D721Med (cell line): ENCODE data around the gene LHFPL2.
"Not testable (repeated sequence)": the region's sequence is repeated elsewhere in the genome, so short reads cannot be mapped to it uniquely, and the experiment has no call there.

Experiments
- DNase-seq: peaks from one replicate; pipeline ENCODE4 v3.0.0; 2011; ENCODE audit warnings: low spot score; ENCODE audit not compliant: insufficient read length
- FAIRE-seq: peaks from 2 replicates; lab custom pipeline; 2011; peaks lifted over from hg19 to GRCh38; lab: Jason Lieb, UNC
- TF ChIP-seq, protein P1 (sequence below): IDR thresholded peaks from 2 replicates; pipeline ENCODE4 v1.5.1; 2012; ENCODE audit warnings: mild to moderate bottlenecking, control low read depth; ENCODE audit not compliant: insufficient read depth; ENCODE audit errors: missing control alignments

Gene LHFPL2, protein sequence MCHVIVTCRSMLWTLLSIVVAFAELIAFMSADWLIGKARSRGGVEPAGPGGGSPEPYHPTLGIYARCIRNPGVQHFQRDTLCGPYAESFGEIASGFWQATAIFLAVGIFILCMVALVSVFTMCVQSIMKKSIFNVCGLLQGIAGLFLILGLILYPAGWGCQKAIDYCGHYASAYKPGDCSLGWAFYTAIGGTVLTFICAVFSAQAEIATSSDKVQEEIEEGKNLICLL

DNA sequence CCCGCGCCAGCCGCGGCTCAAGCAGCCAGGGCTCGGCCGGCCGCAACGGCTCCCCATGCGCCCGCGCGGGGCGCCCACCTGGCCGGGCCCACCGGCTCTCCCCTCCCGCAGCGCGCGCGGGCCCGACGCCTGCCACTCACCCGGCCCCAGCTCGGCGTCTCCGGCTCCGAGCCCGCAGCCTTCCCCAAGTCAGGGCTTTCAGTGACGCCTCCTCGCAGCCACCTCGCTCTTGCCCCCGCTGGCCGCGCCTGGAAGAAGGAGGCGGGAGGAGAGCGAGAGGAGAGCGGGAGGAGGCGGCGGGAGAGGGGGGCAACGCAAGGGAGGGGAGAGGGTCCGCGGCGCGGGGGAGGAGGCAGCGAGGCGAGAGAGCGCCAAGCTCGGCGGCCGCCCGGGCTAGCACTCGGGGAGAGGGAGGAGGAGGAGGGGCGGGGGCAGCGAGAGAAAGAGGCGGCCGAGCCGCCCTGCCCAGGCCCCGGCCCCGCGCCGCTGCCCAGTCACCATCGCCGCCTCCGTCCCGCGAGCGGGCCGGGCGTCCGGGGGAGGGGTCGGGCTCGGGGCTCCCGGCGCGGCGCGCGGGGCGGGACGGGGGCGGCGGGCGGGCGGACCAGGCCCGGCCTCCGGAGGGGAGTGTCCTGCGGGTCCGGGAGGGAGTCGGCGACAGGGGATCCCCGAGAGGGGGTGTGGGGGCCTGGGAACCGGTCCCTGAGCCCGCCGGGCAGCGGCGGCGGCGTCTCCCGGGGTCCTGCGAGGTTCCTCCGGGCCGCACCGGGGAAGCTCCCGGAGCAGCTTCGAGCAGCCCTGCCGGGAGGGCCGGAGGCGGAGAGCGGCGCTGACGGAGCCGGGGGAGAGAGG lies at the start of gene LHFPL2:
LHFPL2 (minus strand) TSS at position 414 of the 852 bp plus-strand sequence. CDS start 138,559 bp downstream, outside the sequence.
- TF ChIP-seq, protein P1, sequence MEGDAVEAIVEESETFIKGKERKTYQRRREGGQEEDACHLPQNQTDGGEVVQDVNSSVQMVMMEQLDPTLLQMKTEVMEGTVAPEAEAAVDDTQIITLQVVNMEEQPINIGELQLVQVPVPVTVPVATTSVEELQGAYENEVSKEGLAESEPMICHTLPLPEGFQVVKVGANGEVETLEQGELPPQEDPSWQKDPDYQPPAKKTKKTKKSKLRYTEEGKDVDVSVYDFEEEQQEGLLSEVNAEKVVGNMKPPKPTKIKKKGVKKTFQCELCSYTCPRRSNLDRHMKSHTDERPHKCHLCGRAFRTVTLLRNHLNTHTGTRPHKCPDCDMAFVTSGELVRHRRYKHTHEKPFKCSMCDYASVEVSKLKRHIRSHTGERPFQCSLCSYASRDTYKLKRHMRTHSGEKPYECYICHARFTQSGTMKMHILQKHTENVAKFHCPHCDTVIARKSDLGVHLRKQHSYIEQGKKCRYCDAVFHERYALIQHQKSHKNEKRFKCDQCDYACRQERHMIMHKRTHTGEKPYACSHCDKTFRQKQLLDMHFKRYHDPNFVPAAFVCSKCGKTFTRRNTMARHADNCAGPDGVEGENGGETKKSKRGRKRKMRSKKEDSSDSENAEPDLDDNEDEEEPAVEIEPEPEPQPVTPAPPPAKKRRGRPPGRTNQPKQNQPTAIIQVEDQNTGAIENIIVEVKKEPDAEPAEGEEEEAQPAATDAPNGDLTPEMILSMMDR = no peak
- DNase-seq (peak; percentile 51), FAIRE-seq (no peak)

DNA sequence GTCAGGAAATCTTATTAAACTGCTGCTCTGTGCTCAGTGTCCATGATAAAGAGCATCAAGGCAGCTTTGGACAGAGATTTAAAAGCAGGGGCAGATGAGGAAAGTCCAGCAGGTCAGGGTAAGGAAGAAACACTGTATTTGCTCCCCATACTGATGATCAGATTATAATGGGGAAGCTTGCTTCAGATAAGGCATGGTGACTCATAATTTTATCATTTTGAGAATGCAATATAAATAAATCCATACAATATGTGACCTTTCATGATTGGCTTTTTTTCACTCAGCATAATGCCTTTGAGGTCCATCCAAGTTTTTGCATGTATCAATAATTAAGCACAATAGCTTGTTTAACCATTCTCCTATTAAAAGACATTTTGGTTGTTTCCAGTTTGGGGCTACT lies 48.1 kb upstream of the LHFPL2 start:
- TF ChIP-seq, protein P1 = no peak
- FAIRE-seq (no peak), DNase-seq (no peak)

DNA sequence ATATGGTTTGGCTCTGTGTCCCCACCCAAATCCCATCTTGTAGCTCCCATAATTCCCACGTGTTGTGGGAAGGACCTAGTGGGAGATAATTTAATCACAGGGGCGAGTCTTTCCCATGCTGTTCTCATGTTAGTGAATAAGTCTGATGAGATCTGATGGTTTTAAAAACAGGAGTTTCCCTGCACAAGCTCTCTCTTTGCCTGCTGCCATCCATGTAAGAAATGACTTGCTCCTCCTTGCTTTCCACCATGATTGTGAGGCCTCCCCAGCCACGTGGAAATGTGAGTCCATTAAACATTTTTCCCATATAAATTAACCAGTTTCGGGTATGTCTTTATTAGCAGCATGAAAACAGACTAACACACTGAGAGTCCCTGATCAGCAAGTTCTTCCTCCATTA lies 47.5 kb upstream of the LHFPL2 start:
- not testable (repeated sequence) for FAIRE-seq, DNase-seq

DNA sequence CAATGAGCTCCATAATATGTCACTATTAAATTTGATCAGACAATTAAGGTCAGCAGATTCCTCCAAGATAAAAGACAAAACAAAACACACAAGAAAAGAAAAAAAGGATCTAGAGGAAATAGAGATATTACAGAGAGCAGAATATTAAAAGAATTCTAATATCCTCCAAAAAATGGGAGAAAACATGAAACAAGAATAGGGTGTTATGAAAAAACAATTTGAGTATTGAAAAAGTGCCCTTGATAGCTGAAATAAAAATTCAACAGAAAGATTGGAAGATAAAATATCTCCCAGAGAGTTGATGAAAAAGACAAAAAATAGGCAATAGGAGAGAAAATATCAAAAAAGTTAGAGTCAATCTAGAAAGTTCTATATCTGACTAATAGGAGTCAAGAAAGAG lies 44.8 kb upstream of the LHFPL2 start:
- no peak for FAIRE-seq
- DNase-seq = no peak

DNA sequence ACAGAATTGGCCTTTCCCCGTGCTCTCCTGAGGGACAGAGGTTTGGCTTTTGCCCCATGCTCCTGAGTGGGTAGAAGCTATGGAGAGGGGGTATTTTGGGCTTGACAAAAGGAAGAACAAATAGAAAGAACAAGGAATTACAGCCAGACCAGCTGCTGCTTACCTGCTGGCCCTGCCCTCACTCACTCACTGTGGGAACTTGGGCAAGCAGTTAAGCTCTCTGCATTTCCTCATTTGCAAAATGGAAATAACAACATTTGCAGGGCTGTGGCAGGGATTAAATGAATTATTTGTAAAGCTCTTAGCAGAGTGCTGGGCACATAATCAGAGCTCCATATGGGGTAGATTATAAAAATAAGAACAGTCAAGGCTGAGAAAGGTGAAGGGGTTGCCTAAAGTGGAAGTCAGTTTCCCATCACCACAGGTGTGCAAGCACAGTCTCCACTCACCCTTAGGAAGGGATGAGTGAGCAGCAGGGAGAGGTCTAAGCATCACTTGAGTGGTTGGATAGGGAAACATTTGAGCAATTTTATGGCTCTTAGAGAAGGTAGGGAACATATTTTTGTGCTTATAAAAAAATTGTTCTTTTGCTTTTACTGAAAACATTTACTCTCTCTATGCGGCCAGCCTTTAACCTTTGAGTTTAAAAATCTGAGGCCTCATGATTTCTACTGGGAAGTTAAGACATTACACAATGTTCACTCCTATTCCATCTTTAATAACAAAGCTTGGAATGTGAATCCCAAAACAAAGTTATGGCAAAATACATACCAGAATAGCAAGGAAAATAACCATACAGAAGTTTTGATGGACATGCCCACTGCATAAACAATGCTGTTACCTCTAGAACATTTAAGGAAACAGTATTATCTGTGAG lies 42.8 kb upstream of the LHFPL2 start:
- TF ChIP-seq, protein P1 = no peak
- FAIRE-seq (peak; percentile 55), DNase-seq (no peak)

More for the DNA sequence above, 44.8 kb upstream of the LHFPL2 start:
- TF ChIP-seq, protein P1 = no peak

DNA sequence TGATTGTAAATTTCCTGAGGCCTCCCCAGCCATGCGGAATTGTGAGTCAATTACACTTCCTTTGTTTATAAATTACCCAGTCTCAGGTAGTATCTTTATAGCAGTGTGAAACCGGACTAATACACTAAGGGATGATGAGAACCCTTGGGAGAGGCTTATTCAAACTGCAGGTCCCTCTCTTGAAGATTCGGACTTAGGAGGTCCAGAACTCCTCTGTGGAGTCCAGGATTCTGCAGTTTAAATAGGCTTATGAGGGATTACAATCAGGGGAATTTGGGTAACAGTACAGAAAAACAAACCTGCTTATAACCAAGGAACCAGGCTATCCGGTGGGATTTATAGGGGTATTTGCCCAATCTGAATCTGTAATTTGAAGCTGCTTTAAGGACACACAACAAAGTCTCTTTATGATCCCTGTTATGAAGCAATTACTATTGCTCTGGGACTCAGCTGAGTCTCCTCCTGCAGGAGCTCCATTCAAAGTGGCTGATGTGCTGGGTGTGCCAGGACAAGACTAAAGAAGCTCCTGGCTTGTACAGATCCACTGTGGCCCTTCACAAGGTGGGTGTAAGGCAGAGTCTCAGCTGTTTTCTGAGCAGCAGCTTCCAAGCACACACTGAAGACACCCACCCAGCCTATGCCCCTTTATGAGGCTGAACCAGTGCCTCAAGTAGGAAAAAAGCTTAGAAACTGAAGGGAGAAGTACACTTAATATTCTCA lies 41.8 kb upstream of the LHFPL2 start:
- DNase-seq (no peak), FAIRE-seq (no peak)
- TF ChIP-seq, protein P1 = no peak
